ENCODE data around the gene GALNTL6.

Gene GALNTL6

GRCh38 chr4:172253409-172253808, 440.2 kb downstream of the GALNTL6 start:
- Histone ChIP-seq H3K36me3 (ENCODE audit: control insufficient read depth in 2 of 2, insufficient read depth in 2 of 2, low read length in 2 of 2) (no peaks in the 10 kb centered on the region), H3K9ac (ENCODE audit: low read length in 2 of 2) (no peak overlapping the region), H3K27me3 (ENCODE audit: control insufficient read depth in 1 of 2, insufficient read depth in 2 of 2, low read length in 2 of 2) (no peaks in the 10 kb centered on the region), H3K4me1 (ENCODE audit: control insufficient read depth, insufficient read depth, low read length) (no peaks in the 10 kb centered on the region), H3K9me3 (ENCODE audit: control insufficient read depth in 2 of 2, low read length in 2 of 2) (no peaks in the 10 kb centered on the region), H3K4me3 (ENCODE audit: low read length in 2 of 2) (no peak overlapping the region), H3K27ac (ENCODE audit: low read length) (no peak overlapping the region)

- Histone ChIP-seq H3K4me3 (ENCODE audit: low read length in 2 of 2) (no peak overlapping the region), H3K27ac (ENCODE audit: low read length) (no peak overlapping the region), H3K9me3 (ENCODE audit: control insufficient read depth in 2 of 2, low read length in 2 of 2) (no peaks in the 10 kb centered on the region), H3K4me1 (ENCODE audit: control insufficient read depth, insufficient read depth, low read length) (no peaks in the 10 kb centered on the region), H3K27me3 (ENCODE audit: control insufficient read depth in 1 of 2, insufficient read depth in 2 of 2, low read length in 2 of 2) (no peaks in the 10 kb centered on the region), H3K36me3 (ENCODE audit: control insufficient read depth in 2 of 2, insufficient read depth in 2 of 2, low read length in 2 of 2) (no peaks in the 10 kb centered on the region), H3K9ac (ENCODE audit: low read length in 2 of 2) (no peak overlapping the region)
These were observed 443.6 kb downstream of the GALNTL6 start for GRCh38 chr4:172256820-172257219.

- no peaks in the 10 kb centered on the region for H3K9me3 ChIP-seq (ENCODE audit: control insufficient read depth in 2 of 2, low read length in 2 of 2)
- H3K9ac ChIP-seq (ENCODE audit: low read length in 2 of 2), result no peak overlapping the region
- no peak overlapping the region for H3K27ac ChIP-seq (ENCODE audit: low read length)
- H3K4me1 ChIP-seq (ENCODE audit: control insufficient read depth, insufficient read depth, low read length), result no peaks in the 10 kb centered on the region
- no peak overlapping the region for H3K4me3 ChIP-seq (ENCODE audit: low read length in 2 of 2)
- H3K27me3 ChIP-seq (ENCODE audit: control insufficient read depth in 1 of 2, insufficient read depth in 2 of 2, low read length in 2 of 2), result no peaks in the 10 kb centered on the region
- no peaks in the 10 kb centered on the region for H3K36me3 ChIP-seq (ENCODE audit: control insufficient read depth in 2 of 2, insufficient read depth in 2 of 2, low read length in 2 of 2)
These were observed 457.2 kb downstream of the GALNTL6 start for GRCh38 chr4:172270397-172270796.

GRCh38 chr4:172287117-172287516, 473.9 kb downstream of the GALNTL6 start:
- H3K27ac ChIP-seq (ENCODE audit: low read length), result no peak overlapping the region
- no peaks in the 10 kb centered on the region for H3K36me3 ChIP-seq (ENCODE audit: control insufficient read depth in 2 of 2, insufficient read depth in 2 of 2, low read length in 2 of 2)
- H3K4me1 ChIP-seq (ENCODE audit: control insufficient read depth, insufficient read depth, low read length), result no peaks in the 10 kb centered on the region
- no peaks in the 10 kb centered on the region for H3K9me3 ChIP-seq (ENCODE audit: control insufficient read depth in 2 of 2, low read length in 2 of 2)
- no peak overlapping the region for H3K4me3 ChIP-seq (ENCODE audit: low read length in 2 of 2)
- no peak overlapping the region for H3K9ac ChIP-seq (ENCODE audit: low read length in 2 of 2)
- no peaks in the 10 kb centered on the region for H3K27me3 ChIP-seq (ENCODE audit: control insufficient read depth in 1 of 2, insufficient read depth in 2 of 2, low read length in 2 of 2)

- no peak overlapping the region for H3K27ac ChIP-seq (ENCODE audit: low read length)
- H3K9me3 ChIP-seq (ENCODE audit: control insufficient read depth in 2 of 2, low read length in 2 of 2), result no peaks in the 10 kb centered on the region
- H3K9ac ChIP-seq (ENCODE audit: low read length in 2 of 2), result no peak overlapping the region
- H3K27me3 ChIP-seq (ENCODE audit: control insufficient read depth in 1 of 2, insufficient read depth in 2 of 2, low read length in 2 of 2), result no peaks in the 10 kb centered on the region
- no peaks in the 10 kb centered on the region for H3K4me1 ChIP-seq (ENCODE audit: control insufficient read depth, insufficient read depth, low read length)
- no peaks in the 10 kb centered on the region for H3K36me3 ChIP-seq (ENCODE audit: control insufficient read depth in 2 of 2, insufficient read depth in 2 of 2, low read length in 2 of 2)
- no peak overlapping the region for H3K4me3 ChIP-seq (ENCODE audit: low read length in 2 of 2)
These were observed 492.5 kb downstream of the GALNTL6 start for GRCh38 chr4:172305698-172306097.

GRCh38 chr4:172308078-172308477, 494.9 kb downstream of the GALNTL6 start:
- Histone ChIP-seq H3K27ac (ENCODE audit: low read length) (no peak overlapping the region), H3K27me3 (ENCODE audit: control insufficient read depth in 1 of 2, insufficient read depth in 2 of 2, low read length in 2 of 2) (no peaks in the 10 kb centered on the region), H3K9me3 (ENCODE audit: control insufficient read depth in 2 of 2, low read length in 2 of 2) (no peaks in the 10 kb centered on the region), H3K36me3 (ENCODE audit: control insufficient read depth in 2 of 2, insufficient read depth in 2 of 2, low read length in 2 of 2) (no peaks in the 10 kb centered on the region), H3K9ac (ENCODE audit: low read length in 2 of 2) (no peak overlapping the region), H3K4me3 (ENCODE audit: low read length in 2 of 2) (no peak overlapping the region), H3K4me1 (ENCODE audit: control insufficient read depth, insufficient read depth, low read length) (no peaks in the 10 kb centered on the region)

GRCh38 chr4:172311682-172312081, 498.5 kb downstream of the GALNTL6 start:
- H3K4me1 ChIP-seq (ENCODE audit: control insufficient read depth, insufficient read depth, low read length), result no peaks in the 10 kb centered on the region
- no peaks in the 10 kb centered on the region for H3K27me3 ChIP-seq (ENCODE audit: control insufficient read depth in 1 of 2, insufficient read depth in 2 of 2, low read length in 2 of 2)
- no peaks in the 10 kb centered on the region for H3K36me3 ChIP-seq (ENCODE audit: control insufficient read depth in 2 of 2, insufficient read depth in 2 of 2, low read length in 2 of 2)

DNA sequence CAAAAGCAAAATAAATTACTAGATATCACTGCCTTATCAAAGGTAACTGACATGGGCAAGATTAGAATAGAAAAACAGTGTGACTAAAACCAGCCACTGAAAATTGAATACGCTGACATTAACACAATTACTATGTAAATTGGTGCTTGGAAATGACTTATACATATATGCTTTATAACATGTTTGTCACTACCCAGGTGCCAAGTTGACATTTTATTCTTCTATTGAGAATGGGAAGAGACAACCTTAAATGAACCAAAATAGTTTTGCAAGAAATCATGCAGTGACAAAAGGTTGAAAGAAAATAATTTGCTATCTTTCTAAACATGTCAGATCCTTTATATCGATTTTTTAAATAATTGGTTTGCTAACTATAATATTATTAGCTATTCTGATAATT, 510.1 kb downstream of the GALNTL6 start:
- H3K36me3 ChIP-seq (ENCODE audit: control insufficient read depth in 2 of 2, insufficient read depth in 2 of 2, low read length in 2 of 2), result no peaks in the 10 kb centered on the region
- H3K4me3 ChIP-seq (ENCODE audit: low read length in 2 of 2), result no peak overlapping the region
- no peaks in the 10 kb centered on the region for H3K9me3 ChIP-seq (ENCODE audit: control insufficient read depth in 2 of 2, low read length in 2 of 2)
- H3K4me1 ChIP-seq (ENCODE audit: control insufficient read depth, insufficient read depth, low read length), result no peaks in the 10 kb centered on the region
- no peak overlapping the region for H3K9ac ChIP-seq (ENCODE audit: low read length in 2 of 2)
- no peaks in the 10 kb centered on the region for H3K27me3 ChIP-seq (ENCODE audit: control insufficient read depth in 1 of 2, insufficient read depth in 2 of 2, low read length in 2 of 2)
- no peak overlapping the region for H3K27ac ChIP-seq (ENCODE audit: low read length)

More at GRCh38 chr4:172311682-172312081, 498.5 kb downstream of the GALNTL6 start:
- H3K9me3 ChIP-seq (ENCODE audit: control insufficient read depth in 2 of 2, low read length in 2 of 2), result no peaks in the 10 kb centered on the region
- no peak overlapping the region for H3K27ac ChIP-seq (ENCODE audit: low read length)
- H3K9ac ChIP-seq (ENCODE audit: low read length in 2 of 2), result no peak overlapping the region
- H3K4me3 ChIP-seq (ENCODE audit: low read length in 2 of 2), result no peak overlapping the region

GRCh38 chr4:172344308-172344938, 531.2 kb downstream of the GALNTL6 start:
- Histone ChIP-seq H3K27me3 (ENCODE audit: control insufficient read depth in 1 of 2, insufficient read depth in 2 of 2, low read length in 2 of 2) (no peaks in the 10 kb centered on the region), H3K36me3 (ENCODE audit: control insufficient read depth in 2 of 2, insufficient read depth in 2 of 2, low read length in 2 of 2) (no peaks in the 10 kb centered on the region), H3K9ac (ENCODE audit: low read length in 2 of 2) (no peak overlapping the region), H3K9me3 (ENCODE audit: control insufficient read depth in 2 of 2, low read length in 2 of 2) (no peaks in the 10 kb centered on the region), H3K4me1 (ENCODE audit: control insufficient read depth, insufficient read depth, low read length) (no peaks in the 10 kb centered on the region), H3K27ac (ENCODE audit: low read length) (no peak overlapping the region), H3K4me3 (ENCODE audit: low read length in 2 of 2) (no peak overlapping the region)

DNA sequence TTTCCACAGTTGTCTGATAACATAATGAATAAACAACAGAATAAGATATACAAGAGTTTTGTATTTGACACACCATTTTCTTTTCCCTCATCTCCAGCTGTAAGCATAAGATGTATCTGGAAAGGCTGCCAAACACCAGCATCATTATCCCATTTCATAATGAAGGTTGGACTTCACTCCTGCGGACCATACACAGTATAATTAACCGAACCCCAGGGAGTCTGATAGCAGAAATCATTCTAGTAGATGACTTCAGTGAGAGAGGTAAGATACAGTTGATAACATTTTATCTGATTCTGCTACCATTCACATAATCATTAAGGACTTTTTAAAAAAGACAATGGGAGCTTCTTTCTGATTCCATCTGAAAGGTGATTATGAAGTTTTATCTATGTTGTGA, 535.2 kb downstream of the GALNTL6 start:
- Histone ChIP-seq H3K27ac (ENCODE audit: low read length) (no peak overlapping the region), H3K27me3 (ENCODE audit: control insufficient read depth in 1 of 2, insufficient read depth in 2 of 2, low read length in 2 of 2) (no peaks in the 10 kb centered on the region), H3K9me3 (ENCODE audit: control insufficient read depth in 2 of 2, low read length in 2 of 2) (no peaks in the 10 kb centered on the region), H3K36me3 (ENCODE audit: control insufficient read depth in 2 of 2, insufficient read depth in 2 of 2, low read length in 2 of 2) (no peaks in the 10 kb centered on the region), H3K9ac (ENCODE audit: low read length in 2 of 2) (no peak overlapping the region), H3K4me3 (ENCODE audit: low read length in 2 of 2) (no peak overlapping the region), H3K4me1 (ENCODE audit: control insufficient read depth, insufficient read depth, low read length) (no peaks in the 10 kb centered on the region)

DNA sequence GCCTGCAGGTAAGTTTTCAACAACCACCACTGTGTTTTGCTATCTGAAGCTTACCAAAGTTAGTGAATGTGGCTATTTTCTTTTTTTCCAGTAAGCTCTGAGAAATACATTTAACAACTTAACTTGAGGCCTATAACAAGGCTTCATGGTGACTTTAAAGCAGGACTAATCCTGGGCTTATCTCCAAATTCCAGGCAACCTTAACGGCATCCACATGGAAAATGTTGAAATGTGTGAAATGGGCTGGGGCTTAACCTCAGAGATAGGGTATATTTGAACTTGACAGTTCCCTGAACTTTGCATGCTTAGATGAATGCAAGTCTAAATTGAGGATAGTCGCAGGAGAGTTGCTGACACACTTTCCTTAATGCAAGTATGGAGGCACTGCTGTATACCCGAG, 539.2 kb downstream of the GALNTL6 start:
- Histone ChIP-seq H3K9ac (ENCODE audit: low read length in 2 of 2) (no peak overlapping the region), H3K27me3 (ENCODE audit: control insufficient read depth in 1 of 2, insufficient read depth in 2 of 2, low read length in 2 of 2) (no peaks in the 10 kb centered on the region), H3K27ac (ENCODE audit: low read length) (no peak overlapping the region), H3K9me3 (ENCODE audit: control insufficient read depth in 2 of 2, low read length in 2 of 2) (no peaks in the 10 kb centered on the region), H3K36me3 (ENCODE audit: control insufficient read depth in 2 of 2, insufficient read depth in 2 of 2, low read length in 2 of 2) (no peaks in the 10 kb centered on the region), H3K4me3 (ENCODE audit: low read length in 2 of 2) (no peak overlapping the region), H3K4me1 (ENCODE audit: control insufficient read depth, insufficient read depth, low read length) (no peaks in the 10 kb centered on the region)
